ENCODE data around the gene PARP8. TPM values are rescaled to one million over a fixed set of nuclear protein-coding genes. Genes with fewer than 3 reads are reported as not detected.

Gene PARP8
- total RNA-seq, 2 experiments from 2014 or later: 42.9 to 48.3 TPM

DNA sequence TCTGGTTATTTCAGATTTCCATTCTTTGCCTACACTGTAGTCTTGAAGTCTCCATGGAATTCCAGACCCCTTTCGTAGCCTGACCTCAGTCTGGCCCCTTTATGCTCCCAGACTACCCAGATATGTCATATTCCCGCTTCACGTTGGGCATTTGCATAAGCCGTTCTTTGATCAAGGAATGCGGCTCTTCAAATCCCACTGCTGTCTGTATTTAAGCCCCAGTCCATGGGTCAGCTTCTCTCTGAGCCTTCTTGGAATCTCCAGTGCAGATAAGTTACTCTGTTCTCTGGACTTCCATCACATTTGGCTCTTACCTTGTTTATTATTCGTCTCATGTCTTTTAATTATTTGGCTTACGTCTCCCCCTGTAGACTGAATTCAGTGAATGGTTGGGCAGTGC lies 97.4 kb downstream of the PARP8 start:
- ChIA-PET CTCF (interaction anchor here (1.5 kb wide), 1 partner anchor 12 kb away, joined by 4 read pairs; no protein-coding TSS in a partner anchor), POLR2A (no interaction called here)
- intact Hi-C loops (cut with micrococcal nuclease): no loop called here
- Mint-ChIP-seq H3K36me3 (ENCODE audit: low read depth) (peaks cover 24% of the 10 kb centered on the region), H3K27ac (no peak overlapping the region), H3K4me3 (no peak overlapping the region), H3K4me1 (ENCODE audit: low read depth) (peaks cover 40% of the 10 kb centered on the region), H3K27me3 (no peaks in the 10 kb centered on the region), H3K9me3 (no peaks in the 10 kb centered on the region)
- ATAC-seq (no peak), DNase-seq (no peak)
- TF ChIP-seq, protein P1, sequence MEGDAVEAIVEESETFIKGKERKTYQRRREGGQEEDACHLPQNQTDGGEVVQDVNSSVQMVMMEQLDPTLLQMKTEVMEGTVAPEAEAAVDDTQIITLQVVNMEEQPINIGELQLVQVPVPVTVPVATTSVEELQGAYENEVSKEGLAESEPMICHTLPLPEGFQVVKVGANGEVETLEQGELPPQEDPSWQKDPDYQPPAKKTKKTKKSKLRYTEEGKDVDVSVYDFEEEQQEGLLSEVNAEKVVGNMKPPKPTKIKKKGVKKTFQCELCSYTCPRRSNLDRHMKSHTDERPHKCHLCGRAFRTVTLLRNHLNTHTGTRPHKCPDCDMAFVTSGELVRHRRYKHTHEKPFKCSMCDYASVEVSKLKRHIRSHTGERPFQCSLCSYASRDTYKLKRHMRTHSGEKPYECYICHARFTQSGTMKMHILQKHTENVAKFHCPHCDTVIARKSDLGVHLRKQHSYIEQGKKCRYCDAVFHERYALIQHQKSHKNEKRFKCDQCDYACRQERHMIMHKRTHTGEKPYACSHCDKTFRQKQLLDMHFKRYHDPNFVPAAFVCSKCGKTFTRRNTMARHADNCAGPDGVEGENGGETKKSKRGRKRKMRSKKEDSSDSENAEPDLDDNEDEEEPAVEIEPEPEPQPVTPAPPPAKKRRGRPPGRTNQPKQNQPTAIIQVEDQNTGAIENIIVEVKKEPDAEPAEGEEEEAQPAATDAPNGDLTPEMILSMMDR (IDR thresholded peaks at IDR 0.05): no peak

DNA sequence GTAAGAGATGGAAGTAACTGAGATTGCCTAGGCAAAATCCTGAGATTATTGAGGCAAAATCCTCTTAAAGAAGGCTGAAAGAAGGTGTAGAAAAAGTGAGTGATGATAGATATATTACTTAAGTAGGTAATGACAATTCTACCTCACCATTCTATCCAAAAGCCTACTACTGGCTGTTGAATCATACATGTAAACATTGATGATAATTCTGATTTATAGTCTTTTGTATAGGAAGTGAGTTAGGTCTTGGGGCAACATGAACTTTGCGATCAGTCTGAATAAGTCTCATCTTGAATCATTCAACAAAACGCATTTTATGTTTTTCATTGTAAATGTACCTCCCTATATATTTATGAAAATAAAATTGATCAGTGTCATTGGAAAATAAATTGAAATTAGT lies 99.6 kb downstream of the PARP8 start:
- ChIA-PET CTCF (no interaction called here), POLR2A (no interaction called here)
- Mint-ChIP-seq H3K9me3 (no peaks in the 10 kb centered on the region), H3K27me3 (no peaks in the 10 kb centered on the region), H3K4me3 (no peak overlapping the region), H3K4me1 (ENCODE audit: low read depth) (peaks cover 47% of the 10 kb centered on the region), H3K27ac (peak overlapping the region; percentile 6), H3K36me3 (ENCODE audit: low read depth) (peaks cover 31% of the 10 kb centered on the region)
- ATAC-seq (no peak), DNase-seq (no peak)
- intact Hi-C loops (cut with micrococcal nuclease): no loop called here
- TF ChIP-seq, protein P1 (IDR thresholded peaks at IDR 0.05): no peak

DNA sequence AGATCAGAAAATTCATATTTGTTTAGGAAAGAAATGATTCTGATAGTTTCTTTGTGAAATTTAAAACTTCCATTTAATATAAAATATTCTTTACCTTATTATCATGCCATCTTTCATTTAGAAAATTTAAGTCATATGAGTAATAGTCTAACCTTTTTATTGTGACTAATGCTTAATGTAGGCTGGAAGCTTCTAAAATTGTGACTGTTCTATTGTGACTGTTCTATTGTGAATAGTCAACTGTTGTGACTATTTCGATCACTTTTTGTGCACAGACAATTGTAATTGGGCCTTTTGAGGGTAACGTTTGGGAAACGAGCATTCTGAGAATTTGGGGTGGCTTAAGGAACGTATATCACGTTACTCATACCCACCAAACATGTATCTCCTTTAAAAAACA lies 100.0 kb downstream of the PARP8 start:
- Mint-ChIP-seq H3K27ac (peak overlapping the region; percentile 57), H3K36me3 (ENCODE audit: low read depth) (peaks cover 31% of the 10 kb centered on the region), H3K4me1 (ENCODE audit: low read depth) (peaks cover 47% of the 10 kb centered on the region), H3K9me3 (no peaks in the 10 kb centered on the region), H3K4me3 (no peak overlapping the region), H3K27me3 (no peaks in the 10 kb centered on the region)
- DNase-seq (no peak), ATAC-seq (peak; percentile 45)
- TF ChIP-seq, protein P1 (IDR thresholded peaks at IDR 0.05): no peak
- intact Hi-C loops (cut with micrococcal nuclease): no loop called here
- ChIA-PET CTCF (no interaction called here), POLR2A (no interaction called here)

DNA sequence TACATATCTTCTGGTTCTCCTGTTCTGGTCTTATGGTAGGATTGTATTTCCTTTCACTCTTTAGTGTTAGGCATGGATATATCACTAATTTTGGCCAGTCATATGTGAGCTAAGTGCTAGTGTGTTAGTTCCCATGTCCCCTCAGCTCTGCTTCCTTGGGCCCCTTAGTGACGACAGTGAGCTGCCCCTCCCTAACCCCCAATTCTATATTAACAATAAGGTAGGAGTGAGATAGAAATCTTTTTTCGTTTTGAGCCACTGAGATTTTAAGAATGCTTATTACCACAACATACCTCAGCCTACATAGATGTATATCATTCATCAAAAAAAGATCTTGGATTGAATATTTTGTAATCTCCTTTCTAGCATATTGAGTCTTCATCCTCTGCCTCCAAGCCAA lies 100.5 kb downstream of the PARP8 start:
- no peak for DNase-seq
- peak overlapping the region; percentile 47 for H3K27ac Mint-ChIP-seq
- no peaks in the 10 kb centered on the region for H3K9me3 Mint-ChIP-seq
- H3K4me3 Mint-ChIP-seq: no peak overlapping the region
- H3K4me1 Mint-ChIP-seq (ENCODE audit: low read depth): peaks cover 50% of the 10 kb centered on the region
- H3K27me3 Mint-ChIP-seq: no peaks in the 10 kb centered on the region
- H3K36me3 Mint-ChIP-seq (ENCODE audit: low read depth): peaks cover 34% of the 10 kb centered on the region
- intact Hi-C loops (cut with micrococcal nuclease): no loop called here
- ATAC-seq: peak; percentile 30
- CTCF ChIA-PET: no interaction called here
- TF ChIP-seq, protein P1 (IDR thresholded peaks at IDR 0.05): no peak
- POLR2A ChIA-PET: no interaction called here

DNA sequence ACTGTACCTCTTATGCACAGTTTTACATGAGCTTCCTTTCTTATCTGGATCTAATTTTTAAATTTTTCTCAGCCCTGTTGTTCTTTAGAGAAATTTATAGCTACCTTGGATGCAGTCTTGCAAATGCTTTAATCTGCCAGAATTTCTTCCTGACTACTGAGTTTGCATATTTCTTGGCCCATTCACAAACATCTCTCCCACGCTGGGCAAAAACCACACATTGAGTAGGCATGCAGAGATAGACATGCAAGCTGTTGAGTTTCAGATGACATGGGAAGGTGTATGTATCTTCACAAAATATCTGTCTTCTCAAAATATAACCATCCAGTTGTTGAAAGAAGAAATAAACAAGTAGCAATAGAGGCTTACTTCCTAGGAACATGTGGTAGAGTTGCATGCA lies 101.2 kb downstream of the PARP8 start:
- H3K4me3 Mint-ChIP-seq: no peak overlapping the region

More for the DNA sequence above, 101.2 kb downstream of the PARP8 start:
- Mint-ChIP-seq H3K4me1 (ENCODE audit: low read depth) (peaks cover 51% of the 10 kb centered on the region), H3K36me3 (ENCODE audit: low read depth) (peaks cover 35% of the 10 kb centered on the region), H3K27me3 (no peaks in the 10 kb centered on the region), H3K9me3 (peaks cover 1% of the 10 kb centered on the region), H3K27ac (peak overlapping the region; percentile 11)
- POLR2A ChIA-PET: no interaction called here
- DNase-seq: no peak
- CTCF ChIA-PET: no interaction called here
- intact Hi-C loops (cut with micrococcal nuclease): no loop called here
- TF ChIP-seq, protein P1 (IDR thresholded peaks at IDR 0.05): no peak
- ATAC-seq: peak; percentile 34
